RWPE2 (cell line): Measurements from ENCODE around the gene B4GALNT3.

Experiments used
- ATAC-seq: fragments of 200-7000 bp; cut with Tn5 transposase; 3 replicates; pipeline ENCODE4 v1.9.1; 2021; ENCODE audit warnings: low read depth
- DNase-seq: peaks from one replicate; pipeline ENCODE4 v3.0.0-alpha.2; 2020; ENCODE audit warnings: low spot score
- H3K27ac ChIP-seq: fragments of 450-650 bp; 2 replicates; pipeline ENCODE4 v1.5.1; 2017; ENCODE audit warnings: mild to moderate bottlenecking; ENCODE audit not compliant: poor library complexity, severe bottlenecking
- H3K27me3 ChIP-seq: fragments of 250-450 bp; sonication (Bioruptor Pico); 2 replicates; pipeline ENCODE4 v1.5.1; 2021; ENCODE audit warnings: mild to moderate bottlenecking, moderate library complexity; ENCODE audit not compliant: insufficient read depth, poor library complexity, severe bottlenecking
- H3K36me3 ChIP-seq: fragments of 250-450 bp; sonication (Bioruptor Pico); 2 replicates; pipeline ENCODE4 v1.5.1; 2020; ENCODE audit warnings: low read depth, mild to moderate bottlenecking, moderate library complexity
- H3K4me1 ChIP-seq: fragments of 250-450 bp; sonication (Bioruptor Pico); 2 replicates; pipeline ENCODE4 v1.5.1; 2021; ENCODE audit warnings: mild to moderate bottlenecking, moderate library complexity; ENCODE audit not compliant: insufficient read depth, poor library complexity, severe bottlenecking
- H3K4me3 ChIP-seq: fragments of 250-450 bp; sonication (Bioruptor Pico); 2 replicates; pipeline ENCODE4 v1.5.1; 2021; ENCODE audit warnings: mild to moderate bottlenecking, moderate library complexity; ENCODE audit not compliant: severe bottlenecking
- H3K9me3 ChIP-seq: fragments of 250-450 bp; sonication (Bioruptor Pico); 2 replicates; pipeline ENCODE4 v1.5.1; 2021; ENCODE audit warnings: mild to moderate bottlenecking, moderate library complexity; ENCODE audit not compliant: severe bottlenecking
- CTCF ChIP-seq: fragments of 450-650 bp; IDR thresholded peaks from one replicate; pipeline ENCODE4 v1.5.1; 2017; ENCODE audit warnings: mild to moderate bottlenecking, moderate library complexity; ENCODE audit not compliant: poor library complexity, severe bottlenecking

B4GALNT3 gene

GRCh38 chr12:563787-564298, 104.1 kb downstream of the B4GALNT3 start:
- no peaks in the 10 kb centered on the region for H3K4me1 ChIP-seq
- TF ChIP-seq CTCF, result no peak
- no peak overlapping the region for H3K4me3 ChIP-seq
- DNase-seq (no peak), ATAC-seq (no peak)
- no peaks in the 10 kb centered on the region for H3K36me3 ChIP-seq
- H3K27ac ChIP-seq, result no peak overlapping the region
- H3K9me3 ChIP-seq, result no peaks in the 10 kb centered on the region
- H3K27me3 ChIP-seq, result no peaks in the 10 kb centered on the region

DNA sequence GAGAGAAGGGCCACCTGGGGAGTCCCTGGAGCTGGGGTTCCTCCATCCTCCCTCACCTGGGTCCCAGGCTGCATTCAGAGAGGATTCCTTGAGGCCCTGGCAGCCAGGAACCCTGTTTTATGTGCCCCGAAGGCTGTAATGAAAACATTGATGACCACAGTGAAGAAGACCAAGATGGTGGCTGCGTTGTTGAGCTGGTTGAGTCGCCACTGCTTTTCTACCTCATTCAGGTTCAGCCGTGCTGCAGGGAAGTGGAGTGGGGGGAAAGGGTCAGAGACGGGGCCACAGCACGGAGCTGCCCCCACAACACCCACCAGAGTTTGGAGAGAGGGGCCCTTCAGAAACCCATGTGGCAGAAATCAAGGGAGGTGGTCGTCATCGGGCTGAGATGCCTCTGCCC, 105.4 kb downstream of the B4GALNT3 start:
- Histone ChIP-seq H3K27me3 (no peaks in the 10 kb centered on the region), H3K9me3 (no peaks in the 10 kb centered on the region), H3K36me3 (no peaks in the 10 kb centered on the region), H3K4me1 (no peaks in the 10 kb centered on the region), H3K4me3 (no peak overlapping the region), H3K27ac (no peak overlapping the region)
- TF ChIP-seq CTCF, result no peak
- ATAC-seq (no peak), DNase-seq (no peak)

GRCh38 chr12:565589-566105, 105.9 kb downstream of the B4GALNT3 start:
- Histone ChIP-seq H3K4me3 (no peak overlapping the region), H3K9me3 (no peaks in the 10 kb centered on the region), H3K4me1 (no peaks in the 10 kb centered on the region), H3K27me3 (no peaks in the 10 kb centered on the region), H3K27ac (no peak overlapping the region), H3K36me3 (no peaks in the 10 kb centered on the region)
- no peak for DNase-seq
- TF ChIP-seq CTCF, result no peak
- ATAC-seq, result no peak

- no peak for ATAC-seq
- no peak for TF ChIP-seq CTCF
- no peak for DNase-seq
- Histone ChIP-seq H3K9me3 (no peaks in the 10 kb centered on the region), H3K4me3 (no peak overlapping the region), H3K36me3 (no peaks in the 10 kb centered on the region), H3K27me3 (no peaks in the 10 kb centered on the region), H3K4me1 (peaks cover 5% of the 10 kb centered on the region), H3K27ac (no peak overlapping the region)
Observed at GRCh38 chr12:568486-568885, 108.7 kb downstream of the B4GALNT3 start.

GRCh38 chr12:569091-569676, 109.4 kb downstream of the B4GALNT3 start:
- no peaks in the 10 kb centered on the region for H3K9me3 ChIP-seq
- H3K27ac ChIP-seq, result no peak overlapping the region
- TF ChIP-seq CTCF, result no peak
- H3K36me3 ChIP-seq, result no peaks in the 10 kb centered on the region
- ATAC-seq, result no peak
- peaks cover 5% of the 10 kb centered on the region for H3K4me1 ChIP-seq
- no peaks in the 10 kb centered on the region for H3K27me3 ChIP-seq
- no peak overlapping the region for H3K4me3 ChIP-seq
- DNase-seq, result peak; percentile 7
